CD8-positive, alpha-beta memory T cell (primary cell): ENCODE results near the gene CNTNAP5. TPM values are rescaled to one million over a fixed set of nuclear protein-coding genes. Genes with fewer than 3 reads are reported as not detected.

ENCODE experiments used
- CTCF ChIA-PET: fragments of 350-600 bp; sonication (Branson Sonifier 250); formaldehyde crosslinking; loops from one replicate; lab custom pipeline; 2021; ENCODE audit warnings: antibody characterized with exemption; lab: Charles Lee
- POLR2A ChIA-PET: fragments of 350-600 bp; sonication (Branson Sonifier 250); formaldehyde crosslinking; loops from one replicate; lab custom pipeline; 2021; ENCODE audit warnings: antibody characterized with exemption; lab: Charles Lee
- DNase-seq, 5 donors: peaks; one replicate each; pipeline versions ENCODE4 v3.0.0 to v3.0.0-alpha.2; 2020 to 2022; ENCODE audit warnings: mixed read lengths in 1 of 5
- H3K27ac ChIP-seq: one replicate; pipeline ENCODE4 v1.7.0; 2013; ENCODE audit warnings: low read depth, mild to moderate bottlenecking, low read length, moderate library complexity
- H3K27me3 ChIP-seq: 2 replicates; pipeline ENCODE4 v1.7.0; 2013; ENCODE audit warnings: low read length, mild to moderate bottlenecking; ENCODE audit not compliant: insufficient read depth, poor library complexity, severe bottlenecking
- H3K36me3 ChIP-seq: 2 replicates; pipeline ENCODE4 v1.7.0; 2013; ENCODE audit warnings: mild to moderate bottlenecking, low read length, moderate library complexity; ENCODE audit not compliant: insufficient read depth
- H3K4me1 ChIP-seq: 2 replicates; pipeline ENCODE4 v1.7.0; 2013; ENCODE audit warnings: mild to moderate bottlenecking, low read length, moderate library complexity; ENCODE audit not compliant: insufficient read depth
- H3K4me3 ChIP-seq: 2 replicates; pipeline ENCODE4 v1.7.0; 2013; ENCODE audit warnings: mild to moderate bottlenecking, low read length
- H3K9me3 ChIP-seq: 2 replicates; pipeline ENCODE4 v1.7.0; 2013; ENCODE audit warnings: mild to moderate bottlenecking, low read length
- H3K27ac Mint-ChIP-seq, 8 donors: one replicate each; pipeline ENCODE4 v1.8.0; 2020 to 2021; ENCODE audit warnings: mixed read lengths in 8 of 8, mild to moderate bottlenecking in 6 of 8, inconsistent platforms in 3 of 8, moderate library complexity in 3 of 8
- H3K27me3 Mint-ChIP-seq, 2 donors: one replicate each; pipeline ENCODE4 v1.8.0; 2020 to 2021; ENCODE audit warnings: mixed read lengths in 2 of 2, mild to moderate bottlenecking in 1 of 2, moderate library complexity in 1 of 2
- H3K36me3 Mint-ChIP-seq, 3 donors: one replicate each; pipeline ENCODE4 v1.8.0; 2020 to 2021; ENCODE audit warnings: mixed read lengths in 3 of 3, inconsistent platforms in 1 of 3, mild to moderate bottlenecking in 1 of 3
- H3K4me1 Mint-ChIP-seq, 3 donors: one replicate each; pipeline ENCODE4 v1.8.0; 2020 to 2021; ENCODE audit warnings: mixed read lengths in 3 of 3, inconsistent platforms in 1 of 3, mild to moderate bottlenecking in 1 of 3
- H3K4me3 Mint-ChIP-seq, 7 donors: one replicate each; pipeline ENCODE4 v1.8.0; 2020 to 2021; ENCODE audit warnings: mixed read lengths in 7 of 7, mild to moderate bottlenecking in 6 of 7, moderate library complexity in 4 of 7, inconsistent platforms in 2 of 7
- H3K9me3 Mint-ChIP-seq, 5 donors: one replicate each; pipeline ENCODE4 v1.8.0; 2020 to 2022; ENCODE audit warnings: mixed read lengths in 5 of 5, mild to moderate bottlenecking in 3 of 5, moderate library complexity in 2 of 5, inconsistent platforms in 1 of 5
- polyA plus RNA-seq: library from polyadenylated mRNA; unstranded; fragments of 300-500 nt; fragmentation: Illumina TruSeq; gene quantifications from one replicate; pipeline ENCODE4 v1.2.3, GENCODE V29; 2021
- total RNA-seq, 2 experiments: library from RNA; stranded (reverse); gene quantifications; one replicate each; pipeline ENCODE4 v1.2.3, GENCODE V29; 2021

CNTNAP5 gene
- total and polyA plus RNA-seq, 3 experiments from 2014 or later: not detected

- Mint-ChIP-seq H3K4me3 (no peak overlapping the region), H3K9me3 (peaks cover 2 to 13% (median 6%) of the 10 kb centered on the region in 5 donors), H3K27ac (no peak overlapping the region), H3K36me3 (no peaks in the 10 kb centered on the region), H3K4me1 (no peaks in the 10 kb centered on the region), H3K27me3 (peaks cover 20% of the 10 kb centered on the region in 2 donors)
- H3K9me3 ChIP-seq: no peaks in the 10 kb centered on the region
- H3K27ac ChIP-seq: no peak overlapping the region
- no peaks in the 10 kb centered on the region for H3K4me1 ChIP-seq
- no peak for DNase-seq
- H3K4me3 ChIP-seq: no peak overlapping the region
- H3K36me3 ChIP-seq: no peaks in the 10 kb centered on the region
- CTCF ChIA-PET: no interaction called here
- POLR2A ChIA-PET: no interaction called here
- no peaks in the 10 kb centered on the region for H3K27me3 ChIP-seq
Observed at GRCh38 chr2:124026503-124026902, 1.4 kb downstream of the CNTNAP5 start.

GRCh38 chr2:124027182-124027581 lies 2.1 kb downstream of the CNTNAP5 start:
- Histone ChIP-seq H3K36me3 (no peaks in the 10 kb centered on the region), H3K4me1 (no peaks in the 10 kb centered on the region), H3K27me3 (no peaks in the 10 kb centered on the region), H3K9me3 (no peaks in the 10 kb centered on the region), H3K4me3 (no peak overlapping the region), H3K27ac (no peak overlapping the region)
- H3K36me3 Mint-ChIP-seq: no peaks in the 10 kb centered on the region
- no peak overlapping the region for H3K27ac Mint-ChIP-seq
- DNase-seq: no peak
- no peak overlapping the region for H3K4me3 Mint-ChIP-seq
- ChIA-PET POLR2A (no interaction called here), CTCF (no interaction called here)
- H3K9me3 Mint-ChIP-seq: peaks cover 4 to 13% (median 9%) of the 10 kb centered on the region in 5 donors
- peaks cover 20% of the 10 kb centered on the region in 2 donors for H3K27me3 Mint-ChIP-seq
- H3K4me1 Mint-ChIP-seq: no peaks in the 10 kb centered on the region

GRCh38 chr2:124032799-124033198 lies 7.7 kb downstream of the CNTNAP5 start:
- Mint-ChIP-seq H3K36me3 (no peaks in the 10 kb centered on the region), H3K4me1 (no peaks in the 10 kb centered on the region), H3K9me3 (peaks cover 4 to 33% (median 8%) of the 10 kb centered on the region in 5 donors), H3K27me3 (no peaks in the 10 kb centered on the region), H3K27ac (no peak overlapping the region), H3K4me3 (no peak overlapping the region)
- no peak for DNase-seq
- no peak overlapping the region for H3K4me3 ChIP-seq
- CTCF ChIA-PET: no interaction called here
- POLR2A ChIA-PET: no interaction called here
- H3K36me3 ChIP-seq: no peaks in the 10 kb centered on the region
- no peaks in the 10 kb centered on the region for H3K9me3 ChIP-seq
- no peaks in the 10 kb centered on the region for H3K27me3 ChIP-seq
- no peak overlapping the region for H3K27ac ChIP-seq
- no peaks in the 10 kb centered on the region for H3K4me1 ChIP-seq

GRCh38 chr2:124034265-124034664 lies 9.2 kb downstream of the CNTNAP5 start:
- Mint-ChIP-seq H3K4me1 (no peaks in the 10 kb centered on the region), H3K9me3 (peaks cover 4 to 33% (median 11%) of the 10 kb centered on the region in 5 donors), H3K27ac (no peak overlapping the region), H3K4me3 (no peak overlapping the region), H3K27me3 (no peaks in the 10 kb centered on the region), H3K36me3 (no peaks in the 10 kb centered on the region)
- ChIA-PET POLR2A (no interaction called here), CTCF (no interaction called here)
- Histone ChIP-seq H3K9me3 (no peaks in the 10 kb centered on the region), H3K27me3 (no peaks in the 10 kb centered on the region), H3K4me1 (no peaks in the 10 kb centered on the region), H3K4me3 (no peak overlapping the region), H3K36me3 (no peaks in the 10 kb centered on the region), H3K27ac (no peak overlapping the region)
- DNase-seq: no peak

- no peak for DNase-seq
- no peaks in the 10 kb centered on the region for H3K36me3 Mint-ChIP-seq
- peaks cover 4 to 29% (median 11%) of the 10 kb centered on the region in 5 donors for H3K9me3 Mint-ChIP-seq
- Histone ChIP-seq H3K4me1 (no peaks in the 10 kb centered on the region), H3K9me3 (no peaks in the 10 kb centered on the region), H3K27ac (no peak overlapping the region), H3K27me3 (no peaks in the 10 kb centered on the region), H3K4me3 (no peak overlapping the region), H3K36me3 (no peaks in the 10 kb centered on the region)
- CTCF ChIA-PET: no interaction called here
- POLR2A ChIA-PET: no interaction called here
- H3K4me1 Mint-ChIP-seq: no peaks in the 10 kb centered on the region
- no peak overlapping the region for H3K4me3 Mint-ChIP-seq
- H3K27me3 Mint-ChIP-seq: no peaks in the 10 kb centered on the region
- no peak overlapping the region for H3K27ac Mint-ChIP-seq
Observed at GRCh38 chr2:124035001-124035400, 9.9 kb downstream of the CNTNAP5 start.

GRCh38 chr2:124039032-124039431 lies 13.9 kb downstream of the CNTNAP5 start:
- no peak for DNase-seq
- no peak overlapping the region for H3K4me3 Mint-ChIP-seq
- no peaks in the 10 kb centered on the region for H3K4me1 Mint-ChIP-seq
- Histone ChIP-seq H3K4me1 (no peaks in the 10 kb centered on the region), H3K36me3 (no peaks in the 10 kb centered on the region), H3K27me3 (no peaks in the 10 kb centered on the region), H3K4me3 (no peak overlapping the region), H3K27ac (no peak overlapping the region), H3K9me3 (no peaks in the 10 kb centered on the region)
- ChIA-PET POLR2A (no interaction called here), CTCF (no interaction called here)
- H3K36me3 Mint-ChIP-seq: no peaks in the 10 kb centered on the region
- H3K27me3 Mint-ChIP-seq: no peaks in the 10 kb centered on the region
- no peak overlapping the region for H3K27ac Mint-ChIP-seq
- H3K9me3 Mint-ChIP-seq: peaks cover 1 to 19% (median 10%) of the 10 kb centered on the region in 5 donors

- Histone ChIP-seq H3K27ac (no peak overlapping the region), H3K4me3 (no peak overlapping the region), H3K27me3 (no peaks in the 10 kb centered on the region), H3K4me1 (no peaks in the 10 kb centered on the region), H3K36me3 (no peaks in the 10 kb centered on the region), H3K9me3 (no peaks in the 10 kb centered on the region)
- no peak for DNase-seq
- Mint-ChIP-seq H3K36me3 (no peaks in the 10 kb centered on the region), H3K4me1 (no peaks in the 10 kb centered on the region), H3K4me3 (no peak overlapping the region), H3K27ac (no peak overlapping the region), H3K27me3 (no peaks in the 10 kb centered on the region), H3K9me3 (peaks cover 1 to 23% (median 8%) of the 10 kb centered on the region in 5 donors)
- CTCF ChIA-PET: no interaction called here
- POLR2A ChIA-PET: no interaction called here
Observed at GRCh38 chr2:124039762-124040291, 14.7 kb downstream of the CNTNAP5 start.

- Mint-ChIP-seq H3K27ac (no peak overlapping the region), H3K4me1 (no peaks in the 10 kb centered on the region), H3K27me3 (no peaks in the 10 kb centered on the region), H3K4me3 (no peak overlapping the region), H3K9me3 (peaks cover 2 to 26% (median 11%) of the 10 kb centered on the region in 5 donors), H3K36me3 (no peaks in the 10 kb centered on the region)
- Histone ChIP-seq H3K27me3 (no peaks in the 10 kb centered on the region), H3K9me3 (no peaks in the 10 kb centered on the region), H3K27ac (no peak overlapping the region), H3K4me1 (no peaks in the 10 kb centered on the region), H3K4me3 (no peak overlapping the region), H3K36me3 (no peaks in the 10 kb centered on the region)
- POLR2A ChIA-PET: no interaction called here
- DNase-seq: no peak
- CTCF ChIA-PET: no interaction called here
Observed at GRCh38 chr2:124045894-124046293, 20.8 kb downstream of the CNTNAP5 start.
